HG03342 (cell line): Measurements from ENCODE around the gene FBH1.
"Not testable (repeated sequence)": the region's sequence is repeated elsewhere in the genome, so short reads cannot be mapped to it uniquely, and the experiment has no call there.

Source experiments
- ATAC-seq: cut with Tn5 transposase; IDR thresholded peaks from one replicate; pipeline ENCODE4 v1.9.1; 2021; ENCODE audit warnings: mild to moderate bottlenecking, moderate library complexity; ENCODE audit not compliant: unreplicated experiment

The FBH1 gene

DNA sequence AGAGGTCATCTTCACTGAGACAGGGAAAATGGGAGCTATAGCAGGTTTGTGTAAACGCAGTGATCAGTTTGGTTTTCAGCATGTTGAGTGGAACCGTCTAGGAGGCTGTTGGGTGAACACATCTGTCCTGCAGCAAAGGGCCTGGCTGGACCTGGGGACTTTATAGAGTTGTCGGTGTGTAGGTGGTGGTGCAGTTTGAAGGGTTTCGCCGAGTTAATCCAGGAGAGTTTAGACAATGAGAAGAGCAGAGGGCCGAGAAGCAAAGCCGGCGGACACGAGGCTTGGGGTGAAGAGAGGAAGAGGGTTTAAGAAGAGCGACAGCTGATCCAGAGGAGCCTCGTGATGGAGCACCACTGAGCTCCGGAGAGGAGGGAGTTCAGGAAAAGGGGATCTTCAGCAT is 48.2 kb downstream of the FBH1 start:
- no peak for ATAC-seq

DNA sequence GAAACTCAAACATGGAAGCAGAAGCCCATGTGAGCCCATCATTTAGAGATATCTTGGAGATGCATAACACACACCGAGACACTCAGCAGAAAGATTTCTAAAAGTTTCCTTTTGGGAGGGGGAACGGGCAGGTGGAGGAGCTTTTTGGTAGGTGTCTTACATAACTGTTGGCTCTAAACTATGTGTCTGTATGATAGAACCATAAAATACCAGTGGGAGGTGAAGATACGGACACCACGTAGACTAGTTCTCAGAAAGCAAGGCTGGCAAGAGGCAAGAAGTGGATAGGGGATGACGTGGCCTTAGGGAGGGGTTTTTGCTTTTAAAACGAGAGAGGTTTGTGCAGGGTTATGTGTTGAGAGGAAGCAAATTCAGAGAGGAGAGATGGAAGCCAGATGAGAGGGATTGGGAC is 50.8 kb downstream of the FBH1 start:
- no peak for ATAC-seq

DNA sequence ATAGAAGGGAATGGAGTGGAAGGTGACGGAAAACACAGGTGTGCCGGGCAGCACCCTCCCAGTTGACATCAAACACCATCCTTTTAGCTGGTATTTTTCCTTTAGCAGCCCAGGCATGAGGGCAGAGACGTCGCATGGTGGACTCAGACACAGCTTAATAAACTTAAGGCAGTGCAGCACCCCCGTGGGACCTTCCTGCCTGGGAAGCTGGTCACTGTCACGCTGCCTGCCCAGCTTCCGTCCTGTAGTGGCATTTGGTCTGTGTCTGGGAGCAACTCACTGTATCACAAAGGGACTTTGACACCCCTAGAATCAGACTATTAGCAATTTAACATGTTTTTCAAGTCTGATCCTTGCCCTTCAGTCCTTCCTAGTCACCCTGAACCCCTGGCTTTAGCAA is 51.5 kb downstream of the FBH1 start:
- no peak for ATAC-seq

DNA sequence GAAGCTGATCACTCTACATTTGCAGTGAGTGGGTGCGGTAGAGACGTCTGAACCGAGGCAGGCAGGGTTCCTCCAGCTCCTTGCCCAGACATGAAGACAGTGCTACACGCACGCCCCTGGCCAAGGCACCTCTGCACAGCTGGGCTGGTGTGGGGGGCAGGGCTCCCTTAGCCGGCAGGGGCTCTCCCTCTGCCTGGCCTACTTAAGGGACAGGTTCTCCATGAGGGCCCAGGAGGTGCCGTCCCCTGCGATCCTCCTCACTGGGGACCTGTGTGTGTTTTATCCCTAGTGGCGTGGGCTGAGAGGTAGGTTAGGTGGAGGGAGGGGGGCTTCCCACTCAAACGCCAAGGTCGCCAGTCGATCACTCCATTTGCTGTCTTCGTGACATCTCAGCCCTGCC is 52.0 kb downstream of the FBH1 start:
- ATAC-seq, result no peak

DNA sequence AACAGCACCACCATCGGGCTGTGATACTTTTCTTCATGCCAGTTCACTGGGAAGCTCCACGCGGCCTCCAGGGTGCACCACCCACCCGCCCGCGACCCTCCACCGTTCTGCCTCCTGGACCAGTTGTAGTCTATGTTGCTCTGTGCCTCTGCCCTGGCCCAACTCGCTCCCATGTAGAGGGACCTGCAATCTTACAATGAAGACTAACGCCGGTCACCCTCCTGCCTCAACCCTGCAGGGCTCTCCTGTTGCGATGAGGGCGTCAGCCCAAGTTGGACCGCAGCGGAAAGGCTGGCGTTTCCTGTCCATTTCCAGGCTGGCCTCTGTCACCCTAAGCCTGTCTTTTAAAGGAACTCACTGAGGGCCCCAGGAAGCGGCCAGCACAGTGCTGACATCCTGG is 52.4 kb downstream of the FBH1 start:
- no peak for ATAC-seq

DNA sequence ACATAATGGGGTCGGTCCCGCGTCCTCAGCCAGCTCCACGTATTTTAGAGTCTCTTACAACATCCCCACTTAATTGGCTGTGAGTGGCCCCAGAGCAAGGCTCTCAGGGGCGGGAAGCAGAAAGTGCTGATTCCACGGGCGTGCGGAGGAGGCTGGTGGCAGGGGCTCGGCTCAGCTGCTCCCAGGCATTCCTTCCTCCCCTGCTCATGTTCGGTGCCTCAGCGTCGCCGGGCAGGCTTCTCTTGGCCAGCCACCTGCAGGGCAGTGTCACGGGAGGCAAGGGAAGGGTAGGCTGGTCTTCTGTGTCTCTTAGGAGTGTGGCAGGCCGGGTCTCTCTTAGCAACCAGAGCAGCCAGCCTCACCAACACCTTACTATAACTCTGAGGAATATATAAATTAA is 53.5 kb downstream of the FBH1 start:
- no peak for ATAC-seq

DNA sequence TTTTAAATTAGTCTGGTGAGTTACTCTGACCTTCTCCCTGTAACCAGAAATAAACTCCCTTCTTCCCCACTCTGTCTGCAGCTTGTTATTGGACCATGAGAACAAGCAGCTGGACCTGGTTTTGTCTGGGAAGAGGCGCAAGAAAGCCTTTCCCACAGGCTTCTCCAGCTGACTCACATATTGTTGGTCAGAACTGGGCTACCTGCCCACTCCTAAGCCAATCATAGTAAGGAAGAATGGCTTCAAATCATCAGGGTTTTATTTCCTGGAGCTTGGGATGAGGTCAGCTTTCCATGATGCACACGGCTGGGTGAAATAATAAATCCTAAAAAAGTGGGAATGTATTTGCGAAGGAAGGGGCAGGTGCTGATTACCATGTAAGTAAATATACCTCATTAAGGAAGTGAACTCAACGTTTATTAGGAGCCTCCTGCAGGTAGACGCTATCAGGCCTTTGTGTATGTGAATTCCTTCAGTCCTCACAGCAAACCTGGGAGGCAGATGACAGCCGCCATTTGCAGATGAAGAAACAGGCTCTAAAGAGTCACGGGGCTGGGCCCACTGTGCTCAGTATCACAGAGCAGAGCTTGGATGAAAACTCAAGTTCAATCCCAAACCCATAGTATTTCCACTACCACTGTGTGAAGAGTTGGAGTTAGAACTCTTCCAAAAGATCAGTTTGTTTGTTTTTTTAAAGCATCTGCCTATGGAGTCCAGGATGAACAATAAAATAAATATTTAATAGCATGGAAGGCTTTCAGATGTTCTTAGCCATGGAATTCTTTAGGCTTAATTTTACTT is 54.5 kb downstream of the FBH1 start:
- no peak for ATAC-seq

DNA sequence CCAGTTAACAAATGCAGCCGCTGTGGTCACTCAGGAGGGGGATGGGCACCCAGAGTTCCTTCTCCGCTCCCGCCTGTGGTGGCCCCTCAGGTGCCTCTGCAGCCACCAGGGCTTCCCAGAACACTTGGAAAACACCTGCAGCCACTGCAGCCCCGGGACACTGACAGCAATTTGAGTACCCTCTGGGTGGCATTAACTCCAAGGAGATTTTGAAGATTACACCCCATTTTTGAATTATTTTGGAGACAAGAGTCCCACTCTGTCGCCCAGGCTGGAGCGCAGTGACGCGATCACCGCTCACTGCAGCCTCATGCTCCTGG is 55.1 kb downstream of the FBH1 start:
- no peak for ATAC-seq

DNA sequence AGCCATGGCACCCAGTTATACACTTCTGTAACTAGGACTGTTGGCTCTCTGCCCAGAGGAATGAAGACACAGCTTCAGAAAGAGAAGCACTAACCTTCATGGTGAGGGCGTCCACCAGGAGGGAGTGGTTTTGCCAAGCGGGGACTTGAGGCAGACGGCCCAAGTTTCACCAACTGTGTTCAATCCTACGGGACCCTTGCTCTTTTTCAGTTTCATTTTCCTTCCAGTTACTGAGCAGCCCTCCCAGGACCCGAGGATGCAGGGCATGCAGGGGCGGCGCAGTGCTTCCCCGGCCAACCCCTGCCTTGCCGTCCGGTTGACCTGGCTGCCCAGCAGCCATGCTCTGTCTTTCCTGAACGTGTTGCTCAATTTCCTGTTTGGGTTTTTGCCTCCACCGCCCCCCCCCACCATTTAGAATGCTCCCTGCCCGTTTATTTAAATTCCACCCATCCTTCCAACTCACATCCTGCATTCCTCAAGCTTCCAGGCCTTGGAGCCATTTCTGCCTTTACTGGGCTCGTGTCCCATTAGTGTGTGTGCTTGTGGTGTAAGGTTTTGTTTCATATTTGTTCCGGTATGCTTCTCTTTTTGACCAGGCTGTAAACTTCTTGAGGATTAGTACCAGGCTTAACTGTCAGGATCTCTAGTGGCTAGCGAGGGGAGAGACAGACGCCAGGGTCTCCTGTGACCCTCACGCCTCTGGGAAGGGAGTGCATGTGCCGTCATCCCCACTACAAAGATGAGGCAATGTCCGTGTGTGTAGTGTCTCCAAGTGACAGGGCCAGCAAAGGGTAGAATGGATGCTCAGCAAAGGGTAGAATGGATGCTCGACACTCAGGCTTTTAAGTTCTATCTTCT is 55.7 kb downstream of the FBH1 start:
- no peak for ATAC-seq

DNA sequence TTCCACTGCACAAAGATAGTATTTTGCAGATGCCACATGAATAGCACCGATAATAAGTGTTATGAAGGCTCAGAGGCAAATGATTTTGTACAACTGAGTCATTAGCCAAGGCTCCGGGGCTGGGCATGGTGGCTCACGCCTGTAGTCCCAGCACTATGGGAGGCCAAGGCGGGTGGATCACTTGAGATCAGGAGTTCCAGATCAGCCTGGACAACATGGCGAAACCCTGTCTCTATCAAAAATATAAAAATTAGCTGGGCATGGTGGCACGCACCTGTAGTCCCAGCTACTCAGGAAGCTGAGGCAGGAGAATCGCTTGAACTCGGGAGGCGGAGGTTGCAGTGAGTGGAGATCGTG is 56.4 kb downstream of the FBH1 start:
- not testable (repeated sequence) for ATAC-seq

DNA sequence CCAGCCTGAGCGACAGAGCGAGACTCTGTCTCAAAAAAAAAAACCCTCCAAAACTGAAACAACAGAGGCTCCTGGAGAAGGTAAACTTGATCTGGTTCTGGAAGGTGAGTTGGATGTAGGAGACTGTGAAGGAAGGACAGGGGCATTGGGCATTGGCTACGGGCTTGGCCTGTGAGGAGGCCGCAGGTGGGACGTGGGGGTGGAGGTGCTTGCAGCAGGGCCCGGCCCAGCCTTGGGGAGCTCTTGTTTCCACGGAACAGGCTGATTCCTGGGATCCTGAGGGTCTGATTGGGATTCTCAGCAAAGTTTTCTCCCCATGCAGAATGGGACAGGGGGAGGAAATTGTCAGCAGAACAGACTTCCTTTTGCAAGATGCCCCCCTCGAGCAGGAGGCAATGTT is 56.7 kb downstream of the FBH1 start:
- ATAC-seq, result no peak

DNA sequence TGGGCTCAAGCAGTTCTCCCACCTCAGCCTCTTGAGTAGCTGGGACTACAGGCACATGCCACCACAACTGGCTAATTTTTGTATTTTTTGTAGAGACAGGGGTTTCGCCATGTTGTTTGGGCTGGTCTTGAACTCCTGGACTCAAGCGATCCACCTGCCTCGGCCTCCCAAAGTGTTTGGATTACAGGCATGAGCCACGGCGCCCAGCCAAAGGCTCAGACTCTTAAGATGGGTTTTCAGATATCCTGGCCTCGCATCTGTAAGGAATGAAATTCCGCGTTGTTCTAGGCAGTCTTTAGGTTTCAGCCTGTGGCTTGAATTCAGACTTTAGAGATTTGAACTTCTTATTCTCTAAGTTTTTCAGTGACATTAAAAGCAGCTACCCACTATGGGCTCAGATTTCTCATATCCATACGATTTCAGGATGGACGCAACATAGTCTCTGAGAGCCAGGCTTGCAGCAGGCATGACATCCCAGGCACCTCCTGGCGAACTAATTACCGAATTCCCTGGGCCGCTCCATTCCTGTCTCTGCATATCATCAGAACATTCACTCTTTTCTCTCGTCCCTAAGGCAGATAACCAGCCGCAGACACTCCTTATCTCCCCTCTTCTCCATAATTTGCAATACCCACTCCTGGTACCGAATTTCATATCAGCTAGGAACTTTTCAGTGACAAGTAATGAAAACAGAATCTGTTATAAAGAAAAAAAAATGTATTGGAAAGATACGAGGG is 57.6 kb downstream of the FBH1 start:
- no peak for ATAC-seq

DNA sequence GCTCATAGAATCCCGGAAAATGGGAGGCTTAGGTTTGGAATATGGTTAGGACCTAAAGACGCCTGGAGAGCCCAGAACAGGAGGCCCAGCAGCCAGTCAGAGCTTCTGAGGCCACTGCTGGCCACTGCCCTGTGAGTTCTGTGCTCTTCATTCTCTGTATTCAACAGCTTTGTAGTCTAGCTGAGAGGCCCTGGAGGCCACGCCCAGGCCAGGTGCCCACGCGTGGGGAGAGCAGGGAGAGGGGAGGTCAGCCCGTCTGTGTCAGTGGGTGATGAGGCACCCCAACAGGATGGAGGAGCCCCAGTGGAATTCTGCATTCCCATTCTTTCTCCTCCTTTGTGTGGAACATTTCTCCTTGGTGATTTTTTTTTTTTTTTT is 58.2 kb downstream of the FBH1 start:
- ATAC-seq, result no peak

DNA sequence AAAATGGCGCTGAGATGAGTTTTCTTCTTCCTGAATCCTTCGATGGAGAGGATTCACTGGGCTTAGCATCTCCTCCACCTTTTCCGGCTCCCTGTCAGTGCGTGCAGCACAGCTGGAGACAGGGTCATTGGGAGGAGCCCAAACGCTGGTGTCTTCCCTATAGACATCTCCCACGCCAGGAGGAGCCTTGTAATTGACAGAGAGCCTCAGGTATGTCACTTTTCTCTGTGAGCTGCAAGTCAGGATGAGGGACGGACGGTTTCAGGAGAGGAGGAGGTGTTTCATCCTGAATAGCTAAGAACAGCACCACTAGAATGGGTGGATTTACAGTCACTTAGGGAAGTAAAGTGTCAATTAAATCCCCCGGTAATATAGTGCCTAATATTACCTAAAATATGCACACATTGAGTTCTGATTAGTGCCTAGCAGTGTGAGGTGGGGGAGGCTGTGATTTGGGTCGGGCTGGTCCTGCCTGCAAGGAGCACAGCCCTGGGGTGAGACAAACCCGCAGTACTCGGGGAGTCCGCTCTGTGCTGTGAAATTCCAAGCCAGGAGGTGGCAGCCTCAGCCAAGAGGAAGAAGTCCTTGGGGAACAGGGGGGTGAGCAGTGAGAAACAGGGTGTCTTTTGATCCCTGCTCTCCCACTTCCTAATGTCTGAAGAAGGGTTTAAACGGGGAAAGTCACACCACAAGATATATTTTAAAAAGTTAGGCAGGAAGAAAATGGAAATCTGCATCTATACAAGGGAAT is 59.1 kb downstream of the FBH1 start:
- no peak for ATAC-seq

DNA sequence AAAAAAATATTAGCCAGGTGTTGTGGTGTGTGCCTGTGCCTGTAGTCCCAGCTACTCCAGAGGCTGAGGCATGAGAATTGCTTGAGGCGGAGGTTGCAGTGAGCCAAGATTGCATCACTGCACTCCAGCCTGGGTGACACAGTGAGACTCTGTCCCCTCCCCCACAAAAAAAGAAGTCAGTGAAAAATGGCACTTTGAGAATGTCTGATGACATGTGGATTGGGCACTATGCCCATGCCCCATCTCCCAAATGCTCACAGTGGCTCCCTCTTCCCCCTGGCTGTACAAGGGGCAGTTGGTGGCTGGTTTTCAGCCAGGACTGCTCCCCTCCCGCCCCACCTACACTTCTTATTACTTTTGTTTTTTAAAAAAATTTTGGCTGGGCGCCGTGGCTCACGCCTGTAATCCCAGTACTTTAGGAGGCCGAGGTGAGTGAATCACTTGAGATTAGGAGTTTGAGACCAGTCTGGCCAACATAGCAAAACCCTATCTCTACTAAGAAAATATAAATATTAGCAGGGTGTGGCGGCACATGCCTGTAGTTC is 61.2 kb downstream of the FBH1 start:
- ATAC-seq, result no peak

DNA sequence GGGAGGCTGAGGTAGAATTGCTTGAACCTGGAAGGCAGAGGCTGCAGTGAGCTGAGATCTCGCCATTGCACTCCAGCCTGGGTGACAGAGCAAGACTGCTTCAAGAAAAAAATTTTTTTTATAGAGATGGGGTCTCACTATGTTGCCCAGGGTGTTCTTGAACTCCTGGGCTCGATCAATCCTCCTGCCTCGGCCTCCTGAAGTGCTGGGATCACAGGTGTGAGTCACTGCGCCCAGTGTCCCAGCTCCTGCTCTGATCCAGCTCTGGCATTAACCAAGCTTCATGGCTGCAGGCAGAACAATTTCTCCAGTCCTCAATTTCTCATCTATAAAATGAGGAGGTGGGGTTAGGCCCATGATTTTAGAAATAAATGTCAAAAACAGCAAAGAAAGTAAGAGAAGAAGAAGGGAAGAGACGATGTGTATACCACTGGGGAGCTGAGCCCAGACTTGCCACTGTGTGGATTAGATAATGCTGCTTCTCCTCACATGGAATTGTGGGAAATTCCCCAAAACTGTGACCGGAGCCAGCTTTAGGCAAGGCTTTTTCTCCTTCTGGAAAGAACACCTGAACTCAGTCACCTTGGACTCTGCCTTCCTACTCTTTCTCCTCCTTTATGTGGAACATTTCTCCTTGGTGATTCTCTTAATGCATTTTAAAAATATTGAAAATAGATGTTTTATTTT is 61.8 kb downstream of the FBH1 start:
- no peak for ATAC-seq

DNA sequence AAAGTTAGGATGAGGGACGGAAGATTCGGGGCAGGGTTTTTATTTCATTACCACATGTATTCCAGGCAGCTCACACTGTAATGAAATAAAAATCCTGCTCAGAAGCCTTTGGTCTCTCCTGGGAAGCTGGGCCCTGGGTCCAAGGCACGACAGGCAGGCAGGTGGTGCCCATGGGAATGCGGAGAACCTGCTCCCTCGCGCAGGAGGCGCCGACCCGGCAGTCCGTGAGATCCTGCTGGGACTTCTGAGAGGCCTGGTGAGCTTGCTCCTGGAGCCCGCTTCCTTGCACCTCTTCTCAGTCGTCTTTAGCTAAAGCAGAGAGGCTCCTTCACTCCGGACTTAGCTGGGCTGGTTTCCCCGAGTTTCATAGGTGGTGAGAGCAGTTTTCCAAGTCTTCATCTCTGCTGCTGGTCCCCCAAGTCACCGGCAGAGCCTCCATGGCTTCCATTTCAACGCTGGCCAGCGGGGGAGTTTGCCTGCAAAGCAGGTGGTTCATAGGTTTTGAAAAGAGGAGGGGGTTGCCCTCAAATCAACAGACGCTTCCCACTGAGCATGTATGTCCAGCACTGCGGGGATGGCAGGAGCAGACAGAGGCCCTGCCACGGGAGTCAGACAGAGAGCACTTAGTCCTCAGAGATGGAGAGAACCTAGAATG is 62.8 kb downstream of the FBH1 start:
- no peak for ATAC-seq

DNA sequence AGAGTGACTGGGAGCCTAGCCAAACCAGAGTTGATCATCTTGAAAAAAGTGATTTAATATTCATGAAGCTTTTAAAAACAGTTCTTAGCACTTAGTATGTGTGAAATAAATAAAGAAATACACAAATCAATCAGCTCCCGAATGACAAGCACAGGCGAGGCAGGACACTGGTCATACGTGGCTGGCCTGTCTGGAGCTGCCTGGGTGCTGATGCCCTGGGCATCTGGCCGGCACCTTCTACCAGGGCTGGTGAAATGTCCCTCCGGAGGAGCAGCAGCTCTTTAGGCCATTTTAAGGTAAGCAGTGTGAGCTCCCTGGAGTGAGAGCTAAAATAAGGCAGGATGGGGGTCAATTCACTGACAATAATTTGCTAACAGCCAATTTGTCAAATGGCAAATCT is 63.6 kb downstream of the FBH1 start:
- no peak for ATAC-seq

DNA sequence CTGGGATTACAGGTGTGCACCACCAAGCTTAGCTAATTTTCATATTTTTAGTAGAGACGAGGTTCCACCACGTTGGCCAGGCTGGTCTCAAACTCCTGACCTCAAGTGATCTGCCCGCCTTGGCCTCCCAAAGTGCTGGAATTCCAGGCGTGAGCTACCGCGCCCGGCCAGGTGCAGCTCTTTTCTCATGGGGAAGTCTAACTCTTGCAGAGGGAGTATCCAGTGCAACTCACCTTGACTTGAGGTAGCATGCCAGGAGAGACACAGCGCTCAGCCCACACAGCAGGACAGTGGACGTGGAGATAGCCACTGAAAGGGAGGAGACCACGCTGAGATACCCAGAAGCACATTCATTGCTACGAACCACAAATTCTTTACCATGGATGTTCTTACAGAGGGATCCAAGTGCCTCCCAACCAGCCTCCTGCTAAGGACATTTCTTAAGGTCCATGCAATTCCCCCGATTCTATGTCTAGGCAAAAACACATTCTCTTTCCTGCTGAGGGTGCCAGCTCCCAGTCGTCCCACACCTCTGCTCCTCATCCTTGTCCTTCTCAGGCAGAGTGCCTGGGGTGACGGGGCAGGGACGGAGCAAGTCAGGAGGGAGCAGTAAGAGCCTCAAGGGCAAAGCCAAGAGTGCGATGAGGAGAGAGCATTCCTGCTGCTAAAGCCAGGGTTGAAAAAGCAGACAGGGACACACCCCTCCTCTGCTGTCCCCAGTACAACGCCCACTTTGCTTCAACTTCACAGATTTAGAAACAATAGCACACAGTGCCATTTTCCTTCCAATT is 66.3 kb downstream of the FBH1 start:
- no peak for ATAC-seq
